Kidney (tissue), 14 donors: ENCODE results near the gene OR6P1. TPM values are rescaled to one million over a fixed set of nuclear protein-coding genes. Genes with fewer than 3 reads are reported as not detected.

ENCODE experiments used
- DNase-seq, 5 donors: peaks; one replicate each; pipeline ENCODE4 v3.0.0-alpha.2; 2013 to 2020
- FAIRE-seq: peaks from 2 replicates; lab custom pipeline; 2012; peaks lifted over from hg19 to GRCh38; lab: Jason Lieb, UNC
- H3K27ac ChIP-seq, 2 donors: one replicate each; pipeline ENCODE4 v1.7.0; 2013; ENCODE audit warnings: low read depth in 2 of 2, low read length in 2 of 2, inconsistent platforms in 1 of 2
- H3K27me3 ChIP-seq: one replicate; pipeline ENCODE4 v1.7.1; 2013; ENCODE audit warnings: low read length, inconsistent platforms; ENCODE audit not compliant: control insufficient read depth, insufficient read depth
- H3K36me3 ChIP-seq, 3 donors: one replicate each; pipeline versions ENCODE4 v1.7.0 to v1.7.1; 2013; ENCODE audit warnings: low read length in 3 of 3, control low read depth in 1 of 3, inconsistent platforms in 1 of 3; ENCODE audit not compliant: insufficient read depth in 3 of 3, control insufficient read depth in 2 of 3
- H3K4me1 ChIP-seq, 3 donors: one replicate each; pipeline versions ENCODE4 v1.7.0 to v1.7.1; 2013; ENCODE audit warnings: low read length in 3 of 3, inconsistent platforms in 1 of 3, low read depth in 1 of 3; ENCODE audit not compliant: control insufficient read depth in 2 of 3, insufficient read depth in 2 of 3
- H3K4me3 ChIP-seq, 3 donors: one replicate each; pipeline versions ENCODE4 v1.7.0 to v1.8.1; 2013; ENCODE audit warnings: low read length in 3 of 3, control low read depth in 1 of 3, inconsistent platforms in 1 of 3
- H3K9ac ChIP-seq, 3 donors: one replicate each; pipeline versions ENCODE4 v1.7.0 to v1.7.1; 2013; ENCODE audit warnings: low read length in 3 of 3, control low read depth in 1 of 3, inconsistent platforms in 1 of 3
- H3K9me3 ChIP-seq, 3 donors: one replicate each; pipeline versions ENCODE4 v1.7.0 to v1.7.1; 2013; ENCODE audit warnings: low read length in 3 of 3, control low read depth in 1 of 3, inconsistent platforms in 1 of 3; ENCODE audit not compliant: control insufficient read depth in 2 of 3, insufficient read depth in 1 of 3
- CTCF ChIP-seq: IDR thresholded peaks from 3 replicates; pipeline ENCODE4 v1.5.1; 2012; ENCODE audit warnings: mild to moderate bottlenecking, moderate library complexity, borderline replicate concordance; ENCODE audit not compliant: insufficient read depth; ENCODE audit errors: extremely low read depth
- intact Hi-C: fragments of 100-400 bp; cut with DNase I; formaldehyde crosslinking; loops from one replicate; pipeline ENCODE4 v1.11.1; 2022
- polyA plus RNA-seq: library from polyadenylated mRNA; stranded (reverse); fragments of 350-450 nt; fragmentation: Illumina TruSeq; extraction: RNeasy Lipid Tissue Mini Kit (QIAGEN cat#74804); gene quantifications from one replicate; pipeline ENCODE4 v1.2.3, GENCODE V29; 2014; ENCODE audit warnings: low read depth, low replicate concordance; ENCODE audit not compliant: insufficient read depth
- total RNA-seq: library from RNA; stranded (reverse); fragmentation: NEBNext Ultra II Directional; extraction: Animal tissue kit (Norgen Biotek cat#: 25700); gene quantifications from one replicate; pipeline ENCODE4 v1.2.1, GENCODE V29; 2021
- donor health status: control.
- donor health status: control.
- donor health status: control.
- donor health status: control.
- donor health status: control.
- donor health status: DM: yes; HTN: yes; CAD: no.
- donor health status: Normal renal cell carcinoma (clear cell type).

OR6P1 gene
- total and polyA plus RNA-seq, 2 donors from 2014 or later = not detected

GRCh38 chr1:158527190-158527815 is 43.1 kb downstream of the OR6P1 start:
- no peaks in the 10 kb centered on the region for H3K27me3 ChIP-seq
- FAIRE-seq = peak; percentile 19
- peak in 2 of 5 donors; percentile 17 to 50 for DNase-seq
- intact Hi-C loops = no loop called here
- peak; percentile 48 for TF ChIP-seq CTCF
- no peak overlapping the region for H3K27ac ChIP-seq
- H3K4me1 ChIP-seq = no peaks in the 10 kb centered on the region
- no peaks in the 10 kb centered on the region for H3K36me3 ChIP-seq
- no peak overlapping the region for H3K9ac ChIP-seq
- H3K4me3 ChIP-seq = no peak overlapping the region
- H3K9me3 ChIP-seq = no peaks in the 10 kb centered on the region

GRCh38 chr1:158521666-158522058 is 48.7 kb downstream of the OR6P1 start:
- no peak overlapping the region for H3K27ac ChIP-seq
- no peaks in the 10 kb centered on the region for H3K36me3 ChIP-seq
- FAIRE-seq (no peak), DNase-seq (no peak)
- intact Hi-C loops = no loop called here
- no peaks in the 10 kb centered on the region for H3K27me3 ChIP-seq
- H3K4me3 ChIP-seq = no peak overlapping the region
- no peak for TF ChIP-seq CTCF
- H3K9ac ChIP-seq = no peak overlapping the region
- no peaks in the 10 kb centered on the region for H3K9me3 ChIP-seq
- H3K4me1 ChIP-seq = no peaks in the 10 kb centered on the region

GRCh38 chr1:158520955-158521665 is 49.3 kb downstream of the OR6P1 start:
- no peaks in the 10 kb centered on the region for H3K4me1 ChIP-seq
- DNase-seq = no peak
- no peak overlapping the region for H3K4me3 ChIP-seq
- no peaks in the 10 kb centered on the region for H3K9me3 ChIP-seq
- FAIRE-seq = no peak
- no peak overlapping the region for H3K9ac ChIP-seq
- intact Hi-C loops = no loop called here
- no peak overlapping the region for H3K27ac ChIP-seq
- TF ChIP-seq CTCF = no peak
- H3K27me3 ChIP-seq = no peaks in the 10 kb centered on the region
- H3K36me3 ChIP-seq = no peaks in the 10 kb centered on the region
